ENCODE data around the gene CLIP1. TPM values are rescaled to one million over a fixed set of nuclear protein-coding genes. Genes with fewer than 3 reads are reported as not detected.

CLIP1 gene
- 73.4 and 73.6 TPM in 2 replicates for total RNA-seq

GRCh38 chr12:122421821-122422729 lies at the start of gene CLIP1:
Gene CLIP1, minus strand, starts transcription at chr12:122422669. Its CDS starts 42,217 bp downstream, at chr12:122380452.

DNA sequence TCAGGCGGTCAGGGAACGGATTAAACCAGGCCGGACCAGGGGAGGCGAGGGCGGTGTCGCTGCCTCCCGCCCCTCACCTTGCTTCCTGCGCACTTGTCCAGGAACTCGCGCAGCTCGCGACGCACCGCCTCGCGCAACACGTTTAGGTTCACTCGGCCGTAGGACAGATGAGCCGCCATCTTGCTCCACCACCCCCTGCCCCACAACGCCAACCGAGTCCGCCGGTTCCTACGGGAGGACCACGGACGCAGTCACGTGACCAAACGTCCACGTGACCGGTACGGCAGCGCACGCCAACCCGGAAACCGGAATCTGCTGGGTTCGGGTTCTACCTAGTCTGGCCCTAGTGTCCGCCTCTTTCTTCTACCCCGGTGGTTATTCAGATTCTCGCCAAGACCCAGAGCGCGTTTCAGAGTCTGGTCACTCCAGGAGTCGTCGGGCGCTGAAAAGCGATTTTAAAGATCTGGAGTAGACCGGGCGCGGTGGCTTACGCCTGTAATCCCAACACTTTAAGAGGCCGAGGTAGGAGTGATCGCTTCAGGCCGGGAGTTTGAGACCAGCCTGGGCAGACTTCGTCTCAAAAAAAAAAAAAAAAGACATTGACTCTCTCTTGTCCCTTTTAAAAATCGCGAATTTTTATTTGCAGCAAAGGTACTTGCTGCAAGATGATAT lies 156.1 kb downstream of the CLIP1 start, which contains the start of gene VPS33A:
Gene VPS33A (minus strand): TSS at position 265 of the 672 bp plus-strand sequence. CDS start 86 bp downstream, at position 179.

GRCh38 chr12:122225683-122226365 lies 196.6 kb downstream of the CLIP1 start, which contains the start of gene DIABLO:
Gene DIABLO, minus strand, starts transcription at chr12:122226052. Its CDS starts 38 bp downstream, at chr12:122226014.

Other genes with a start within 250 kb of the CLIP1 start
- gene IL31, start 248.4 kb downstream of the CLIP1 start, total RNA-seq: not detected in 2 replicates
- 1.0 and 3.3 TPM in 2 replicates for gene LRRC43, start 239.5 kb downstream of the CLIP1 start, total RNA-seq
- 0.33 TPM in 1 of 2 replicates, not detected in the other for gene B3GNT4, start 219.0 kb downstream of the CLIP1 start, total RNA-seq
- gene DIABLO, start 196.6 kb downstream of the CLIP1 start, total RNA-seq: 79.4 and 83.3 TPM in 2 replicates
- 24.8 and 26.8 TPM in 2 replicates for gene VPS33A, start 156.2 kb downstream of the CLIP1 start, total RNA-seq
- 13.7 and 18.8 TPM in 2 replicates for gene ZCCHC8, start 78.3 kb upstream of the CLIP1 start, total RNA-seq
- gene RSRC2, start 104.3 kb upstream of the CLIP1 start, total RNA-seq: 25.0 and 52.5 TPM in 2 replicates
- 8.3 and 51.2 TPM in 2 replicates for gene KNTC1, start 104.6 kb upstream of the CLIP1 start, total RNA-seq